HCT116 (cell line): ENCODE data around the gene TAF15. TPM values are rescaled to one million over a fixed set of nuclear protein-coding genes. Genes with fewer than 3 reads are reported as not detected.

Experiments
- ATAC-seq: fragments of 200-7000 bp; cut with Tn5 transposase; 2 replicates; pipeline ENCODE4 v1.9.1; 2020; ENCODE audit warnings: mild to moderate bottlenecking, moderate library complexity
- BruUV-seq: library from RNA; stranded (reverse); fragments of 400-500 nt; replicated peaks from 2 replicates; lab custom pipeline; 2021; lab: Mats Ljungman, UMichigan
- CTCF ChIA-PET: fragments of 300-600 bp; sonication (Branson Sonifier 250); formaldehyde crosslinking; loops from one replicate; lab custom pipeline; 2021; ENCODE audit warnings: antibody characterized with exemption; lab: Charles Lee
- POLR2A ChIA-PET: fragments of 300-600, 350-600 bp; sonication (Branson Sonifier 250); formaldehyde crosslinking; loops from one replicate; lab custom pipeline; 2021; ENCODE audit warnings: antibody characterized with exemption; lab: Charles Lee
- RAD21 ChIA-PET, 2 experiments: fragments of 300-600 bp; sonication (Branson Sonifier 250); formaldehyde crosslinking; loops; one replicate each; lab custom pipeline; 2023; ENCODE audit warnings: low total read pairs in 2 of 2; ENCODE audit not compliant: uncharacterized antibody in 2 of 2, unreplicated experiment in 2 of 2, low non-redundant PET in 1 of 2; lab: Charles Lee
- DNase-seq: peaks from one replicate; pipeline ENCODE4 v3.0.0-alpha.2; 2010; ENCODE audit warnings: low read depth, low spot score
- H2AFZ ChIP-seq: fragments of 200-600 bp; shearing (Covaris generic), sonication (generic); 2 replicates; pipeline ENCODE4 v1.6.1; 2017; ENCODE audit warnings: low read depth, mixed run types, mixed read lengths, antibody characterized with exemption, low read length; ENCODE audit not compliant: poor library complexity, severe bottlenecking
- H3K27ac ChIP-seq: 2 replicates; pipeline ENCODE4 v1.5.1; 2012; ENCODE audit warnings: low read depth, low read length
- H3K27me3 ChIP-seq: fragments of 200-600 bp; sonication (generic); 2 replicates; pipeline ENCODE4 v1.6.1; 2016; ENCODE audit warnings: mixed run types, low read length, mixed read lengths; ENCODE audit not compliant: insufficient read depth
- H3K36me3 ChIP-seq, 2 experiments: fragments of 200-500 bp in 1 of 2; fragments of 200-600 bp in 1 of 2; sonication (Bioruptor generic) in 1 of 2; sonication (generic) in 1 of 2; 2 replicates each; pipeline versions ENCODE4 v1.5.1 to v1.6.1; 2014 to 2016; ENCODE audit warnings: low read length in 2 of 2, inconsistent platforms in 1 of 2, mixed read lengths in 1 of 2, mixed run types in 1 of 2; ENCODE audit not compliant: insufficient read depth in 2 of 2, control insufficient read depth in 1 of 2
- H3K4me1 ChIP-seq, 2 experiments: fragments of 200-600 bp in 1 of 2; sonication (generic) in 1 of 2; 2 replicates each; pipeline versions ENCODE4 v1.5.1 to v1.6.1; 2012 to 2017; ENCODE audit warnings: low read length in 2 of 2, inconsistent platforms in 1 of 2, mild to moderate bottlenecking in 1 of 2, mixed read lengths in 1 of 2, mixed run types in 1 of 2, moderate library complexity in 1 of 2; ENCODE audit not compliant: insufficient read depth in 2 of 2, control insufficient read depth in 1 of 2
- H3K4me2 ChIP-seq: fragments of 200-600 bp; sonication (generic); 2 replicates; pipeline ENCODE4 v1.6.1; 2017; ENCODE audit warnings: mixed run types, low read length, mixed read lengths
- H3K4me3 ChIP-seq, 2 experiments: fragments of 200-600 bp in 1 of 2; sonication (generic) in 1 of 2; replicated peaks in 1 of 2; 2 replicates each; pipeline ENCODE4 v1.5.1; 2011 to 2016; ENCODE audit warnings: low read length in 2 of 2, control low read depth in 1 of 2, low read depth in 1 of 2, mild to moderate bottlenecking in 1 of 2, mixed read lengths in 1 of 2, mixed run types in 1 of 2
- H3K79me2 ChIP-seq: fragments of 200-600 bp; sonication (generic); 2 replicates; pipeline ENCODE4 v1.6.1; 2017; ENCODE audit warnings: mild to moderate bottlenecking, mixed run types, low read length, moderate library complexity, mixed read lengths; ENCODE audit not compliant: insufficient read depth
- H3K9ac ChIP-seq: fragments of 200-600 bp; sonication (generic); 2 replicates; pipeline ENCODE4 v1.6.1; 2016; ENCODE audit warnings: low read length, mixed read lengths
- H3K9me2 ChIP-seq: fragments of 200-600 bp; sonication (generic), shearing (Covaris generic); 2 replicates; pipeline ENCODE4 v1.6.1; 2017; ENCODE audit warnings: mixed run types, mild to moderate bottlenecking, moderate library complexity; ENCODE audit not compliant: insufficient read depth
- H3K9me3 ChIP-seq, 2 experiments: fragments of 200-500 bp in 1 of 2; fragments of 200-600 bp in 1 of 2; sonication (Bioruptor generic) in 1 of 2; sonication (generic) in 1 of 2; 2 replicates each; pipeline ENCODE4 v1.6.1; 2014 to 2017; ENCODE audit warnings: low read length in 2 of 2, mixed read lengths in 2 of 2, inconsistent platforms in 1 of 2, low read depth in 1 of 2, mild to moderate bottlenecking in 1 of 2, mixed run types in 1 of 2, moderate library complexity in 1 of 2; ENCODE audit not compliant: control insufficient read depth in 1 of 2, insufficient read depth in 1 of 2
- H4K20me1 ChIP-seq: fragments of 200-600 bp; sonication (generic), shearing (Covaris generic); 2 replicates; pipeline ENCODE4 v1.6.1; 2017; ENCODE audit warnings: mixed run types, mild to moderate bottlenecking, moderate library complexity; ENCODE audit not compliant: insufficient read depth
- CBX3 ChIP-seq: IDR thresholded peaks from 2 replicates; pipeline ENCODE4 v1.6.1; 2012; ENCODE audit warnings: low read depth
- CTCF ChIP-seq, 3 experiments: fragments of 200-600 bp in 1 of 3; sonication (generic) in 1 of 3; IDR thresholded peaks in 2 of 3; conservative IDR thresholded peaks in 1 of 3; 2 replicates each; pipeline ENCODE4 v1.5.1; 2012 to 2017; ENCODE audit warnings: low read depth in 2 of 3, low read length in 2 of 3, antibody characterized with exemption in 1 of 3, borderline replicate concordance in 1 of 3, control low read depth in 1 of 3, mild to moderate bottlenecking in 1 of 3, mixed read lengths in 1 of 3, mixed run types in 1 of 3, moderate library complexity in 1 of 3; ENCODE audit not compliant: insufficient read depth in 1 of 3
- EGR1 ChIP-seq: IDR thresholded peaks from 2 replicates; pipeline ENCODE4 v1.6.1; 2012; ENCODE audit warnings: low read depth
- EZH2 ChIP-seq: fragments of 200-600 bp; sonication (generic); IDR thresholded peaks from 2 replicates; pipeline ENCODE4 v1.6.1; 2017; ENCODE audit warnings: antibody characterized with exemption, mixed run types
- EZH2phosphoT487 ChIP-seq: fragments of 200-600 bp; IDR thresholded peaks from 2 replicates; pipeline ENCODE4 v1.6.1; 2018; ENCODE audit warnings: antibody characterized with exemption, borderline replicate concordance
- FOSL1 ChIP-seq: IDR thresholded peaks from 2 replicates; pipeline ENCODE4 v1.6.1; 2012; ENCODE audit warnings: low read depth
- JUND ChIP-seq: IDR thresholded peaks from 2 replicates; pipeline ENCODE4 v1.6.1; 2012
- MAX ChIP-seq: IDR thresholded peaks from 2 replicates; pipeline ENCODE4 v1.6.1; 2012
- REST ChIP-seq: IDR thresholded peaks from 2 replicates; pipeline ENCODE4 v1.6.1; 2012; ENCODE audit warnings: low read depth
- SIN3A ChIP-seq: IDR thresholded peaks from 2 replicates; pipeline ENCODE4 v1.6.1; 2012; ENCODE audit warnings: low read depth
- ZBTB33 ChIP-seq: IDR thresholded peaks from 2 replicates; pipeline ENCODE4 v1.6.1; 2011; ENCODE audit warnings: mild to moderate bottlenecking, low read length, moderate library complexity; ENCODE audit not compliant: insufficient replicate concordance; ENCODE audit errors: extremely low read depth
- ZFX ChIP-seq: fragments of 450-650 bp; IDR thresholded peaks from 2 replicates; pipeline ENCODE4 v1.6.1; 2017
- ZNF274 ChIP-seq: fragments of 200-500 bp; sonication (Bioruptor generic); IDR thresholded peaks from 2 replicates; pipeline ENCODE4 v1.6.1; 2014; ENCODE audit warnings: mild to moderate bottlenecking, low read depth, low read length, inconsistent platforms
- intact Hi-C: fragments of 100-400 bp; cut with micrococcal nuclease; formaldehyde crosslinking; loops from 2 replicates; pipeline ENCODE4 v1.10.0; 2022
- total RNA-seq: library from RNA; stranded (reverse); gene quantifications from one replicate; pipeline ENCODE4 v1.2.1, GENCODE V29; 2021; ENCODE audit not compliant: unreplicated experiment

Gene TAF15
- total RNA-seq, 1 experiment from 2014 or later, result 346 TPM

GRCh38 chr17:35894206-35894605, 84.9 kb downstream of the TAF15 start:
- CTCF ChIA-PET, result no interaction called here
- POLR2A ChIA-PET, result no interaction called here
- DNase-seq, result no peak
- Histone ChIP-seq H3K27me3 (no peaks in the 10 kb centered on the region), H3K9me3 (no peaks in the 10 kb centered on the region), H3K4me2 (no peak overlapping the region), H3K4me3 (no peak overlapping the region), H4K20me1 (no peaks in the 10 kb centered on the region), H3K36me3 (no peaks in the 10 kb centered on the region), H3K9ac (no peak overlapping the region), H3K9me2 (no peaks in the 10 kb centered on the region), H2AFZ (no peak overlapping the region), H3K27ac (no peak overlapping the region), H3K4me1 (no peaks in the 10 kb centered on the region), H3K79me2 (no peaks in the 10 kb centered on the region)
- intact Hi-C loops, result no loop called here
- no TSS peak for BruUV-seq
- TF ChIP-seq FOSL1, result no peak
- no peak for TF ChIP-seq SIN3A
- TF ChIP-seq MAX, result no peak
- no peak for TF ChIP-seq EZH2phosphoT487
- no peak for TF ChIP-seq CBX3
- TF ChIP-seq ZNF274, result no peak
- TF ChIP-seq ZFX, result no peak
- TF ChIP-seq ZBTB33, result no peak
- no peak for TF ChIP-seq EGR1
- TF ChIP-seq JUND, result no peak
- no peak for TF ChIP-seq CTCF (IDR thresholded peaks at IDR 0.05 in 2 of 3, conservative IDR thresholded peaks at IDR 0.05 in 1 of 3; ENCODE audit: borderline replicate concordance in 1 of 3, insufficient read depth in 1 of 3, low read depth in 2 of 3, low read length in 2 of 3)
- TF ChIP-seq EZH2, result no peak
- TF ChIP-seq REST, result no peak
- RAD21 ChIA-PET, result no interaction called here
- no peak for ATAC-seq
